Measurements from ENCODE around the gene KANSL1. TPM values are rescaled to one million over a fixed set of nuclear protein-coding genes. Genes with fewer than 3 reads are reported as not detected.
"Not testable (repeated sequence)": the region's sequence is repeated elsewhere in the genome, so short reads cannot be mapped to it uniquely, and the experiment has no call there.

Gene KANSL1, protein sequence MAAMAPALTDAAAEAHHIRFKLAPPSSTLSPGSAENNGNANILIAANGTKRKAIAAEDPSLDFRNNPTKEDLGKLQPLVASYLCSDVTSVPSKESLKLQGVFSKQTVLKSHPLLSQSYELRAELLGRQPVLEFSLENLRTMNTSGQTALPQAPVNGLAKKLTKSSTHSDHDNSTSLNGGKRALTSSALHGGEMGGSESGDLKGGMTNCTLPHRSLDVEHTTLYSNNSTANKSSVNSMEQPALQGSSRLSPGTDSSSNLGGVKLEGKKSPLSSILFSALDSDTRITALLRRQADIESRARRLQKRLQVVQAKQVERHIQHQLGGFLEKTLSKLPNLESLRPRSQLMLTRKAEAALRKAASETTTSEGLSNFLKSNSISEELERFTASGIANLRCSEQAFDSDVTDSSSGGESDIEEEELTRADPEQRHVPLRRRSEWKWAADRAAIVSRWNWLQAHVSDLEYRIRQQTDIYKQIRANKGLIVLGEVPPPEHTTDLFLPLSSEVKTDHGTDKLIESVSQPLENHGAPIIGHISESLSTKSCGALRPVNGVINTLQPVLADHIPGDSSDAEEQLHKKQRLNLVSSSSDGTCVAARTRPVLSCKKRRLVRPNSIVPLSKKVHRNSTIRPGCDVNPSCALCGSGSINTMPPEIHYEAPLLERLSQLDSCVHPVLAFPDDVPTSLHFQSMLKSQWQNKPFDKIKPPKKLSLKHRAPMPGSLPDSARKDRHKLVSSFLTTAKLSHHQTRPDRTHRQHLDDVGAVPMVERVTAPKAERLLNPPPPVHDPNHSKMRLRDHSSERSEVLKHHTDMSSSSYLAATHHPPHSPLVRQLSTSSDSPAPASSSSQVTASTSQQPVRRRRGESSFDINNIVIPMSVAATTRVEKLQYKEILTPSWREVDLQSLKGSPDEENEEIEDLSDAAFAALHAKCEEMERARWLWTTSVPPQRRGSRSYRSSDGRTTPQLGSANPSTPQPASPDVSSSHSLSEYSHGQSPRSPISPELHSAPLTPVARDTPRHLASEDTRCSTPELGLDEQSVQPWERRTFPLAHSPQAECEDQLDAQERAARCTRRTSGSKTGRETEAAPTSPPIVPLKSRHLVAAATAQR (N-terminal part only)
- 21.6 and 24.9 TPM in 2 replicates for total RNA-seq (2014; rRNA removed; shearing (Covaris generic))

DNA sequence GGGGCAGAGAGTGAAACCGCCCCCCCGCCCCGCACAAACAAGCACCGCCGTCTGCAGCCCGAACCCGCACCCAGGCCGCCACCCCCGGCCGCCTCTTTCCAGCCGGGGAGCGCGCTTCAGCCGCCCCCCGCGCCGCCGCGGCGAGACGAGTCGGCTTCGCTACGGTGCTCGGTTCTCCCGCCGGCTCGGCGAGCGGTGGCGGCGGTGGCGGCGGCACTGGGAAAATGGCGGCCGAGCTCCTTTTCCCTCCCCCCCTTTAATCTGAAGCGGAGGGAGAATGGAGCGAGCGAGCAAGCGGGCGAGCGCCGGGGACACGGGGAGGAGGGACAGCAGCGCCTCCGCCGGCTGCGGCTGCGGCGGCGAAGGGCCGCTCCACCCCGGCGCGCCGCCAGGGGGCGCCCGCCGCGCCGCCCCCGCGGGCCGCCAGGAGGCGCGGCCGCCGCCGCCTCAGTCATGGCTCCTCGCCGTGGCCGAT is at the start of gene KANSL1:
Gene KANSL1 (minus strand): TSS at position 279 of the 475 bp plus-strand sequence. CDS start 21,286 bp downstream, outside the sequence.
- DNase-seq (ENCODE audit: low spot score): peak; percentile 72

DNA sequence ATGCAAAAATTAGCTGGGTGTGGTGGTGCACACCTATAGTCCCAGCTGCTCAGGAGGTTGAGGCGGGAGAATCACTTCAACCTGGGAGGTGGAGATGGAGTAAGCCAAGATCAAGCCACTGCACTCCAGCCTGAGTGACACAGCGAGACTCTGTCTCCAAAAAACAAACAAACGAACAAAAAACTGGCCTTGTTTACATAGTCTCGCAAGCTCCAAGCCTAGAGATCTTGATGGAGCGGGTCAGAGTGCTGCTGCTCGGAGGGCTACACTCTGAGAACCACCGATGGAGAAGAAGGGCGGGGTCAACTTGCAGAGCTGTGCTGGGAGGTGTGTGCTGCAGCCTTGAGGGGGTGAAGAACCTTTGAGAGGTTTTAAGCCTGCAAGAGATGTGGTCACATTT is 38.1 kb upstream of the KANSL1 start:
- DNase-seq (ENCODE audit: low spot score): not testable (repeated sequence)

- DNase-seq (ENCODE audit: low spot score): peak; percentile 83
These were observed 32.1 kb upstream of the KANSL1 start for GRCh38 chr17:46225274-46225794.

GRCh38 chr17:46224864-46225263 is 31.6 kb upstream of the KANSL1 start:
- DNase-seq (ENCODE audit: low spot score): not testable (repeated sequence)

DNA sequence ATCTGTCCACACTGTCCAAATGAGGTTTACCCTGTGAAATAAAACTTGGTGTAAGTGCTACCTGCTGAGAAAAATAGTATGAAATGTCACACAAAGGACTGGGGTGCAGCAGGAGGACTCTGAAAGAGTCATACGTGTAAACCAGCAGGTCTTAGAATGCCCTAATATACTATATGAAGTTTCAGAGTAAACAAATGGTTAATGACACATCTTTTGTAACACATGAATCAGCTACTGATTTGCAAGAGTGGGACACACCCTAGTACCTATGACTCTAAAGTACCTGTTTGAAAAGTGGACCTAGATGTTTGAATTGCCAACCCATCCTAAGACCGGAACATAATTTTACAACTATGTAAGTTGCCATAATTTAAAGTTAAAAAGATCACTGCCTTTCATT is 29.8 kb upstream of the KANSL1 start:
- DNase-seq (ENCODE audit: low spot score): not testable (repeated sequence)

- DNase-seq (ENCODE audit: low spot score): no peak
These were observed 23.5 kb upstream of the KANSL1 start for GRCh38 chr17:46216682-46217081.

GRCh38 chr17:46212634-46213435 is 19.6 kb upstream of the KANSL1 start:
- peak; percentile 63 for DNase-seq (ENCODE audit: low spot score)

DNA sequence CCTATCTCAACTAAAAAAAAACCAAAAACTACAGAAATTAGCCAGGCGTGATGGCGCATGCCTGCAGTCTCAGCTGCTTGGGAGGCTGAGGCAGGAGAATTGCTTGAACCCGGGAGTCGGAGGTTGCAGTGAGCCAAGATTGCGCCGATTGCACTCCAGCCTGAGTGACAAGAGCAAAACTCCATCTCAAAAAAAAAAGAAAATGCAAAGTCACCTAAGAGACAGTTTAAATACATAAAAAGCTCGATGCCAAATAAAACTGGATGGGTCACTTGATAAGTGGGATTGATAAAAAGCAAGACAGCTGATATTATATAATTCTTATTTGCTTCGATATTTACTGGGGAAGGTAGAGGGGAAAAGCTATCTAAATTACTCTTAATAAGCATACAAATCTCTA is 15.8 kb upstream of the KANSL1 start:
- no peak for DNase-seq (ENCODE audit: low spot score)

GRCh38 chr17:46205975-46206374 is 12.7 kb upstream of the KANSL1 start:
- DNase-seq (ENCODE audit: low spot score): no peak

GRCh38 chr17:46202424-46202823 is 9.2 kb upstream of the KANSL1 start:
- no peak for DNase-seq (ENCODE audit: low spot score)

DNA sequence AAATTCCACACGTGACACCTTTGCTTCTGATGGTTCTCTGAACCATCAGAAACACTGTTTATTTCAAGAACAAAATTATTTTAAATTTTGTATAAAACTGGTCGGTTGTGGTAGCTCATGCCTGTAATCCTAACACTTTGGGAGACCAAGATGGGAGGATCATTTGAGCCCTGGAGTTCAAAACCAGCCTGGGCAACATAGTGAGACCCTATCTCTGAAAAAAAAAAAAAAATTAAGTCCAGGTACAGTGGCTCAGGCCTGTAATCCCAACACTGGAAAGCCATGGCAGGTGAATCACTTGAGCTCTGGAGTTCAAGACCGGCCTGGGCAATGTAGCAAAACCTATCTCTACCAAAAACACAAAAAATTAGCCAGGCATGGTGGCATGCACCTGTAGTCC is 8.3 kb upstream of the KANSL1 start:
- no peak for DNase-seq (ENCODE audit: low spot score)

- no peak for DNase-seq (ENCODE audit: low spot score)
These were observed 7.0 kb upstream of the KANSL1 start for GRCh38 chr17:46200197-46200596.

GRCh38 chr17:46199379-46199778 is 6.2 kb upstream of the KANSL1 start:
- DNase-seq (ENCODE audit: low spot score): no peak

DNA sequence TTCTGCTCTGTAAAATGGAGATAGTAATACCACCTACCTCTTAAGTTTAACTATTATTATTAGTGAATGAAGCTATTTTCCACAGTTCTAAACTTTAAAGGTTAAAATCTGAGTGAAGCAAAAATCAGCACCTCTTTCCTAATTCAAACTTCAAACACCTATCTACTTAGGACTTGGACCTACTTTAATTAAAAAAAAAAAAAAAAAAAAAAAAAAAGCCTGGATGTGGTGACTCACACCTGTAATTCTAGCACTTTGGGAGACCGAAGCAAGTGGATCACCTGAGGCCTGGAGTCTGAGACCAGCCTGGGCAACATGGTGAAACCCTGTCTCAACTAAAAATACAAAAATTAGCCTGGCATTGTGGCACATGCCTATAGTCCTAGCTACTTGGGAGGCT is 5.0 kb upstream of the KANSL1 start:
- no peak for DNase-seq (ENCODE audit: low spot score)

DNA sequence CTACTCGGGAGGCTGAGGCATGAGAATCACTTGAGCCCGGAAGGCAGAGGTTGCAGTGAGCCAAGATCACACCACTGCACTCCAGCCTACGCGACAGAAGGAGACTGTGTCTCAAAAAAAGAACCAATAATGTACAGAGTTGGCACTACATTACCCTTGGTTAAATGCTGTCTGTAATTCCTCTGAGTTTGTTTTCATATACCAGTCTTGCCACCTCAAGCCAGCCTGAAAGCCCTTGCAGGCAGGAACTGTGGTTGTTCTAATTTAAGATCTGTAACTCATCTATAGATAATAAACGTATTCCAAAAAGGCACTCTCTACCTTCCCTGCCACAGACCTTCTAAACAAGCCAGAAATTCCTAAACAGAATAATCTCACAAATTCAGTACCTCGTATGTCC is 4.3 kb upstream of the KANSL1 start:
- no peak for DNase-seq (ENCODE audit: low spot score)

GRCh38 chr17:46195939-46196716 is 2.9 kb upstream of the KANSL1 start:
- DNase-seq (ENCODE audit: low spot score): no peak

GRCh38 chr17:46195217-46195855 is 2.1 kb upstream of the KANSL1 start:
- DNase-seq (ENCODE audit: low spot score): no peak

DNA sequence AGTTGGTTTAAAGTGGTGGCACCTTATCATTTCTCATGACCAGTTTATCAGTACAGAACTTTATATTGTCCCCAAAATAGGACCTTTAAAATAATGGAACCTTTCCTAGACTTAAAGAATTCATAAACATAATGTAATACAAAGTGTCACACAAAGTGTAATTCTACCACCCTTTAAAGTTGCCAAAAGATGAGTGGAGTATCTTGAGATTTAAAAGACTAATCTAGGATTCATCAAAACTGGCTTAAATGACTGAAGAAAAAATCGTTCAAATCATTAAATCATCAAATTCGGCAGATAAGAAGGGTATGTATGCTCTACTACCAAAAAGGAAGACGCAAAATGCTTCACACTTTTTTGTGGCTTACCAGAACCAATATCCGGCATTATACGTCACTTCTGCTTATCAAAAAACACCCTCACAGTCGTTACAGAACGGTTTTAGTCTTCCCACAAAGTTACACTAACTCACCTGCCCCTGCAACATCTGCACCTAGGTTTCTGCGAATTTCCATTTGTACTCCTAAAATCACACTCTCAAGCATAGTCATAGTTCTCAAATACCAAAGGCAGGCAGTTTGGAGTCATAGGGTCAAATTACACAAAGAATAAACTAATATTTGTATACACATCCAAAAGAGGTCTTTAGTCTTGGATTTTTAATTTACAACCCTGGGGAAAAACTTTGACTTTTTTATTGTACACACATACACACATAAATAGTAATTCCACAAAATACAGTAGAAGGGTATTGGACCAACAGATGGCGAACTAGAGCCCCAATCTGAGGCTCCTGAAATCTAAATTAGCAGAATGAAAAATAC is 1.4 kb upstream of the KANSL1 start:
- DNase-seq (ENCODE audit: low spot score): peak; percentile 24
